ENCODE measurements around the gene GINS2.

DNA sequence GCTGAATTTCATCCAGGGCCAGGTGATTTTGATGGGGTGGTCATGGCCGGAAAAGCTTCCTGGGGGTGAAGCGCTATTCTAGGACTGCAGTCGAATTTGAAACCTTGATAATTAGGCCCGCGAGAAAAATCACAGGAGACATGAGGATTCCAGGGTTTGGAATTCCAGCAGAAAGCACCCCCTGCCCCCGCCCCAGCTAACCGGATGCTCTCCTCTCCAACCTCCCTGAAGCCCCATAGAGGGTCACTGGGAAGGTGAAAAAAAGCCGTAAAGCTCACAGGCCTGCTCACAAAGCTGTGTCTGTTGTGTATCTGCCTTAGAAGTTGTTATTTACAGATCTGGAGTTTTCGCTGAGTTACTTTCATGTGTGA is 1.2 kb upstream of the GINS2 start:
- TF ChIP-seq, protein P1, sequence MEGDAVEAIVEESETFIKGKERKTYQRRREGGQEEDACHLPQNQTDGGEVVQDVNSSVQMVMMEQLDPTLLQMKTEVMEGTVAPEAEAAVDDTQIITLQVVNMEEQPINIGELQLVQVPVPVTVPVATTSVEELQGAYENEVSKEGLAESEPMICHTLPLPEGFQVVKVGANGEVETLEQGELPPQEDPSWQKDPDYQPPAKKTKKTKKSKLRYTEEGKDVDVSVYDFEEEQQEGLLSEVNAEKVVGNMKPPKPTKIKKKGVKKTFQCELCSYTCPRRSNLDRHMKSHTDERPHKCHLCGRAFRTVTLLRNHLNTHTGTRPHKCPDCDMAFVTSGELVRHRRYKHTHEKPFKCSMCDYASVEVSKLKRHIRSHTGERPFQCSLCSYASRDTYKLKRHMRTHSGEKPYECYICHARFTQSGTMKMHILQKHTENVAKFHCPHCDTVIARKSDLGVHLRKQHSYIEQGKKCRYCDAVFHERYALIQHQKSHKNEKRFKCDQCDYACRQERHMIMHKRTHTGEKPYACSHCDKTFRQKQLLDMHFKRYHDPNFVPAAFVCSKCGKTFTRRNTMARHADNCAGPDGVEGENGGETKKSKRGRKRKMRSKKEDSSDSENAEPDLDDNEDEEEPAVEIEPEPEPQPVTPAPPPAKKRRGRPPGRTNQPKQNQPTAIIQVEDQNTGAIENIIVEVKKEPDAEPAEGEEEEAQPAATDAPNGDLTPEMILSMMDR (IDR thresholded peaks at IDR 0.05), result no peak
- TF ChIP-seq, protein P2, sequence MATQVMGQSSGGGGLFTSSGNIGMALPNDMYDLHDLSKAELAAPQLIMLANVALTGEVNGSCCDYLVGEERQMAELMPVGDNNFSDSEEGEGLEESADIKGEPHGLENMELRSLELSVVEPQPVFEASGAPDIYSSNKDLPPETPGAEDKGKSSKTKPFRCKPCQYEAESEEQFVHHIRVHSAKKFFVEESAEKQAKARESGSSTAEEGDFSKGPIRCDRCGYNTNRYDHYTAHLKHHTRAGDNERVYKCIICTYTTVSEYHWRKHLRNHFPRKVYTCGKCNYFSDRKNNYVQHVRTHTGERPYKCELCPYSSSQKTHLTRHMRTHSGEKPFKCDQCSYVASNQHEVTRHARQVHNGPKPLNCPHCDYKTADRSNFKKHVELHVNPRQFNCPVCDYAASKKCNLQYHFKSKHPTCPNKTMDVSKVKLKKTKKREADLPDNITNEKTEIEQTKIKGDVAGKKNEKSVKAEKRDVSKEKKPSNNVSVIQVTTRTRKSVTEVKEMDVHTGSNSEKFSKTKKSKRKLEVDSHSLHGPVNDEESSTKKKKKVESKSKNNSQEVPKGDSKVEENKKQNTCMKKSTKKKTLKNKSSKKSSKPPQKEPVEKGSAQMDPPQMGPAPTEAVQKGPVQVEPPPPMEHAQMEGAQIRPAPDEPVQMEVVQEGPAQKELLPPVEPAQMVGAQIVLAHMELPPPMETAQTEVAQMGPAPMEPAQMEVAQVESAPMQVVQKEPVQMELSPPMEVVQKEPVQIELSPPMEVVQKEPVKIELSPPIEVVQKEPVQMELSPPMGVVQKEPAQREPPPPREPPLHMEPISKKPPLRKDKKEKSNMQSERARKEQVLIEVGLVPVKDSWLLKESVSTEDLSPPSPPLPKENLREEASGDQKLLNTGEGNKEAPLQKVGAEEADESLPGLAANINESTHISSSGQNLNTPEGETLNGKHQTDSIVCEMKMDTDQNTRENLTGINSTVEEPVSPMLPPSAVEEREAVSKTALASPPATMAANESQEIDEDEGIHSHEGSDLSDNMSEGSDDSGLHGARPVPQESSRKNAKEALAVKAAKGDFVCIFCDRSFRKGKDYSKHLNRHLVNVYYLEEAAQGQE (IDR thresholded peaks at IDR 0.05; ENCODE audit: insufficient read depth in 1 of 2, low read depth in 2 of 2, low read length in 1 of 2), result no peak
- TF ChIP-seq POLR2AphosphoS5 (IDR thresholded peaks at IDR 0.05; ENCODE audit: low read depth, low read length) (no peak), SIN3A (IDR thresholded peaks at IDR 0.05; ENCODE audit: borderline replicate concordance, insufficient read depth, low read depth, low read length) (no peak), TCF7L2 (IDR thresholded peaks at IDR 0.05; ENCODE audit: low read depth, low read length) (no peak)
